ENCODE results near the gene CYTH1.

The CYTH1 gene

DNA sequence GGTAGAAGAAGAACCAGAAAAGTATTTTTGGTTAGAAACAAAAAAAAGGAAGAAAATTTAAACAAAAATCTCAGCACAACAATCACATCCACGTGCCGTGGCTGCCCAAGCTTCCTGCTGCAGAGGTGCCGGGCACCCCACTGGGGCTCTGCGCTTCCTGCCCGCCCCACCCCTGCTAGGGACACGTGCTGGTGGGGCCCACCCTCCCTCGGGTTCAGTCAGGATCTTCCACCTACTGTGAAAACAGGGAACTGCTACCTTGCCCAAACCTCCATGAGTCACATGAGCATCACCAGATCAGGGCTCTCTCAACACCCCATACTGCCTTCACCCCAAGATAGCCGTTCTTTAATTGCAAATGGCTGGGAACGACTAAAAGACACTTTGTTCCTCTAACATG is 24.4 kb upstream of the CYTH1 start:
- peak in 1 of 2 donors; percentile 57 for DNase-seq (ENCODE audit: extremely low read depth in 1 of 2, low read depth in 1 of 2)

DNA sequence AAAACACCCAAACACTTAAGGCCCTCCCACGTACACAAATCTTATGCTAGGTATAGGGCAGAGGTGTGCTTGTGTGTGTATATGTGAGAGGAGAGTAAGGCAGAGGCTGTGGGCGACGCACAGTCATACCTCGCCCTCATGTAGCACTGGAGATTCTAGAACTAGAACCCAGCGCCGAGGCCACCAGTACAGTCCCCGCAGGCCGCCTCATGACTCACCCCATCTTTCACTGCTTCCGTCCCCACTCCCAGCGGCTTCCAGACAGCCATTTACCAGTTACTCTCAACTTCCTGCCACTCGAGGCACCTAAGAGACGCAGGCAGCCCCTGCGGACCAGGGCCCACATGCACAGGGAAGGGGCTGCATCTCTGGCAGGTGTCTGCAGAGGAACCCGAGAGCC is 23.2 kb upstream of the CYTH1 start:
- DNase-seq (ENCODE audit: extremely low read depth in 1 of 2, low read depth in 1 of 2) = peak in 1 of 2 donors; percentile 39

DNA sequence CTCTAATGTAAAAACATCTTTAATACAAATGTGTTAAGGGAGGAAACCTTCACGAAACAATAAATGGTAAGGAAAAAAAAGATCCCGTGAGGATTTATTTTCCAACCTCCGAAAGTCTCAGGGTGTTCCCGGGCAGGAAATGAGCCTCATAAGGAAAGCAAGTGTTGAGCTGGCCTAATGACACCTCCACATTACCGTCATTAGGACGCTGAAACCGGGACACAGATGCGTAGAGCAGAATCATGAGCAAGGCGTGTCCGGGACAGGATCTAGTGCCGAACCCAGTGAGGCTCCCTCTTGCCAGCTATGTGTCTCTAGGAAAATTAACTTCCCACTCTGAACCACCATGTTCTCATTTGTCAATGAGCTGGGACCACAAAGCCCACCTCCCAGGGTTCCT is 22.7 kb upstream of the CYTH1 start:
- DNase-seq (ENCODE audit: extremely low read depth in 1 of 2, low read depth in 1 of 2) = no peak

DNA sequence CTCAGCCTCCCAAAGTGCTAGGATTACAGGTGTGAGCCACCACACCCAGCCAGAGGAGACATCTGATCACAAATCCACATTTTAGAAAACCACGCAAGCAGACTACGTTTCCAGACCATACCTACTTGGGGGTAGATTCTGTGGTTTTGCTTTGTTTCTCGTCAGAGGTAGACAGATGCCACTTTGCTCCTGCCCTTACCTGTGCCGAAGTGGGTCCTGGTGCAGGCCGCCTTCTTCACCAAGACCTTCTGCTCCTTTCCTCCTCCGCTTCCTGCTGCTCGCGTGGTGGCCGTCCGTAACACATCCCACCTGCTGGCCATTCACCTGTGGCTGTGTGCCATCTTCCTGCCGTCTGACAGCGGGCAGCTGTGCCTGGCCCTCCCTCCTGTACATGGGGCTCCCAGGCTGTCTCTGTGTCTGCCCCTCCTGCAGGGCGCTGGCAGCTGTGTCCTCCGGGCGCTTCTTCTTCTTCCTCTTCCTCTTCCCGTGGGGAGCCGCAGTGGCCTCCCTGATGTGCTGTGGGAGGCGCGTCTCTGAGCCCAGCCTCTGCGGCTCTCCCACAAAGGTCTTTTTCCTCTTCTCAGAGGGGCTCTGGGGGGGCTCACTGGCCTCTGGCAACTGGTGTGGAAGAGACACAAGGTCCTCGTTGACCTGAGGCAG is 21.2 kb upstream of the CYTH1 start:
- DNase-seq (ENCODE audit: extremely low read depth in 1 of 2, low read depth in 1 of 2) = no peak

GRCh38 chr17:78802459-78802858 is 20.4 kb upstream of the CYTH1 start:
- no peak for DNase-seq (ENCODE audit: extremely low read depth in 1 of 2, low read depth in 1 of 2)

DNA sequence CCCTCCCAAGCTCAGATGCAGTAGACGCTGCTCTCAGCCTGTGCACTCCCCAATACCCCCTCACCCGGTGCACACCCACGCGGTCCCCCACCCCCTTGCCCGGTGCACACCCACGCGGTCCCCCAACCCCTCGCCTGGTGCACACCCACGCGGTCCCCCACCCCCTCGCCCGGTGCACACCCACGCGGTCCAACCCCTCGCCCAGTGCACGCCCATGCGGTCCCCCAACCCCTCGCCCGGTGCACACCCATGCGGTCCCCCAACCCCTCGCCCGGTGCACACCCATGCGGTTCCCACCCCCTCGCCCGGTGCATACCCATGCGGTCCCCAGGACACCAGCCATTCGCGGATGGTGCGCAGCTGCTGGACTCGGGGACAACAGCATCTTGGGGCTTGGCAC is 19.9 kb upstream of the CYTH1 start:
- no peak for DNase-seq (ENCODE audit: extremely low read depth in 1 of 2, low read depth in 1 of 2)

- no peak for DNase-seq (ENCODE audit: extremely low read depth in 1 of 2, low read depth in 1 of 2)
Measured at GRCh38 chr17:78800132-78800931, 18.3 kb upstream of the CYTH1 start.

GRCh38 chr17:78798695-78799559 is 16.9 kb upstream of the CYTH1 start:
- no peak for DNase-seq (ENCODE audit: extremely low read depth in 1 of 2, low read depth in 1 of 2)

DNA sequence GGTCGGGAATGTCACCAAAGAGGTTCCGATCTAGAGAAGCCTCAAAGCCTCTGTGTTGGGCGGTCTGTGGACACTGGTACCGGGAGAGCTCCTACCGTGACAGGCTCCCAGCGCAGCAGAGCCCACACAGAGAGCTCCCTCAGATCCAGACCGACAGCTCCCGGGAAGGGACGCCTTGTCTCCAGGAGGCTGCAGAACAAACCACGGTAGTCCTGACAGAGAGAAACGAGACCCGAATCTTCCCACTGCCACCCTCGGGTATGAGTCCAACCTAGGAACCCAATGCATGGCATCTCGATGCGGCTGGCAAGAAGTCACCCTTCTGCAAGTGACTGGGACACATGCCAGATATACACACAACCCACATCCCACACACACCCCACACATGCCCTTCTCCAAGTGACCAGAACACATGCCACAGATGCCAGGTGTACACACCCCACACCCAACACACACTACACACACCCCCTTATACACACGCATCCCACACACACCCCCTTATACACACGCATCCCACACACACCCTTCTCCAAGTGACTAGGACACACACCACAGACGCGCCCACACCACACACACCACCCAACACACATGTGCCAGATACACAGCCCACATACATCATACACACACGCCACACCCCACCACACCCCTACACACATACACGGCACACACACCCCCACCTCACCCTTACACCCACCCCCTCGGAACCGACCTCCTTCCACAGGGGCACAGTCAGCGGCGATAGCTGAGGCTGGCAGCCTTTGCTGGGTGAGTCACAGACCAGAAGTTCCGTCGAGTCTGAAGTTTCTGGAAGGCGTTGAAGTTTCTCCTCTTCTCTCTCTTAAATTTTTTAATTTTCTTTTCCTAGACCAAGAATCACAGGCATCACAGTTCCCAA is 15.9 kb upstream of the CYTH1 start:
- no peak for DNase-seq (ENCODE audit: extremely low read depth in 1 of 2, low read depth in 1 of 2)

DNA sequence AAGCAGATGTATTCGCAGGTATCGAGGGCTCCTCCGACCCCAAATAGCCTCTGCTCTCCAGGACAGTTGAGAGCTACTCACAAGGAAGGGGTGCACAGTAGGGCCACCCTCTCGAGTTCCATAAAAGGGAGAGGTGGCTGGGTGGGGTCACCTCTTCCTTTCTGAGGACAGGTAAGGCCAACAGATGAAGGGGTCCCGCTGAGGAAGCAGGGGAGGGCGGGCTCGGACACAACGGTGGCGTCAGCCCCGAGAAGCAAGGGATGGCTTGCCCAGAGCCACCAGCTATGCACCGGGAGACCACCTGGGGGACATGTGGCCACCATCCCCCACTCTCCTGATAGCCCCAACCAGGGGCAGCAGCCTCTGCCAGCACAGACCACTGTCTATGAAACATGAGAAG is 15.1 kb upstream of the CYTH1 start:
- no peak for DNase-seq (ENCODE audit: extremely low read depth in 1 of 2, low read depth in 1 of 2)

- no peak for DNase-seq (ENCODE audit: extremely low read depth in 1 of 2, low read depth in 1 of 2)
Measured at GRCh38 chr17:78796517-78796900, 14.4 kb upstream of the CYTH1 start.

- DNase-seq (ENCODE audit: extremely low read depth in 1 of 2, low read depth in 1 of 2) = no peak
Measured at GRCh38 chr17:78795861-78796516, 13.9 kb upstream of the CYTH1 start.

GRCh38 chr17:78794864-78795640 is 13.0 kb upstream of the CYTH1 start:
- no peak for DNase-seq (ENCODE audit: extremely low read depth in 1 of 2, low read depth in 1 of 2)

- no peak for DNase-seq (ENCODE audit: extremely low read depth in 1 of 2, low read depth in 1 of 2)
Measured at GRCh38 chr17:78794399-78794798, 12.3 kb upstream of the CYTH1 start.

GRCh38 chr17:78793968-78794367 is 11.9 kb upstream of the CYTH1 start:
- no peak for DNase-seq (ENCODE audit: extremely low read depth in 1 of 2, low read depth in 1 of 2)

GRCh38 chr17:78793415-78793814 is 11.3 kb upstream of the CYTH1 start:
- no peak for DNase-seq (ENCODE audit: extremely low read depth in 1 of 2, low read depth in 1 of 2)

DNA sequence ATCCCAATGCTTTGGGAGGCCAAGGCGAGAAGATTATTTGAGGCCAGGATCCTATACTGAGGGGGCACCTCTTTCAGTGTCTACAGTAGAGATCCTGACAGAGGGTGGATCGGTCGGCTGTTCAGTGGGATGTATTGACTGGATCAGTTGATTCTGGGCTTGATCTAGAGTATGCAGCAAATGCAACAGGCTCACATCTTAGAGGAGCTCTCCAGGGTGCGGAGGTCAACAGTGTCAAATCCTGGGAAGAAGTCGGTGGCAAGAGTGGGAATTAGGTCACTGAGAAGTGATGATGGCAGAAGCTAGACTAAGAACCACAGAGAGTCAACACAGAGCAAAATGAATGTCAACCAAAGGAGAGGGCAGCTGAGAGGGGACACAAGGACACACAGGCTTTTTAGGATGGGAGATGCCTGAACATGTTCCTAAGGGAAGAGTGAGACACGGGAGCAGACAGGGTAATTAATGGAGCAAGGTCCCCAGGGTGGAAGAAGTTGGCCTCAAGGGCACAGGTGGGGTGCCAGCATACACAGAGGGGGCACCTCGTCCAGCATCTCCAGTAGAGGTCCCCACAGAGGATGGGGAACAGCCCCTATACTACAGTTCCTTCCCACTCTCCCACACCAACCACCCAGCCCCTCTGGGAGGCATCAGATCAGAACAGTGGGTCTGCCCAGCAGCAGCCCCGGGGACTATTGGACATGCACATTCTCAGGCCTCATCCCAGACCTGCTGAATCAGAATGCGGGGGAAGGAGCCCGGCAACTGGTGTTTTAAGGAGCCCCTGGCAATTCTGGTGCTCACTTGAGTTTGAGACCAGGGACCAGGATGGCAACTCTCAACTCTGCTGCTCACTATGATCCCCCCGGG is 10.0 kb upstream of the CYTH1 start:
- no peak for DNase-seq (ENCODE audit: extremely low read depth in 1 of 2, low read depth in 1 of 2)

DNA sequence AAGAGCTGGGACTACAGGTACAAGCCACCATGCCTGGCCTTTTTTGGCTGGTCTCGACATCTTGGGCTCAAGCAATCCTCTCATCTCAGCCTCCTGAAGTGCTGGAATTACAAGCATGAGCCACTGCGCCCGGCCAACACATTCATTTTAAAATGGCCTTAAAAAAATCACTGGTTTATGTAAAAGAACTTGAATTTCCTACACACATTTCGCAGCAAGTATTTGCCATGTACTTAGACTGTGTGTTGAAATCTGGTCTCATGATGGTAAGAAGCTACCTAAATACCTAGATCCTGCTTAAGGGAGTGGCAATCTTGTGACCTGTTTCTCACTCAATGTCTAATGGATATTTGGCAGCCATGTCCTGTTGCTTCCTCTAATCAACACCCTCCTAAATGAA is 8.5 kb upstream of the CYTH1 start:
- DNase-seq (ENCODE audit: extremely low read depth in 1 of 2, low read depth in 1 of 2) = no peak

Measured in activated CD8-positive, alpha-beta memory T cell treated with anti-CD3 and anti-CD28 coated beads for 1 hour (primary cell).